HG02938 (cell line): ENCODE measurements around the gene ST7.

ENCODE experiments used
- ATAC-seq: cut with Tn5 transposase; IDR thresholded peaks from one replicate; pipeline ENCODE4 v1.9.1; 2021; ENCODE audit warnings: mild to moderate bottlenecking, moderate library complexity; ENCODE audit not compliant: unreplicated experiment

The ST7 gene

GRCh38 chr7:117051808-117052207, 98.5 kb downstream of the ST7 start:
- no peak for ATAC-seq

GRCh38 chr7:117053432-117053831, 100.1 kb downstream of the ST7 start:
- ATAC-seq, result no peak

GRCh38 chr7:117061751-117062150, 108.5 kb downstream of the ST7 start:
- ATAC-seq, result no peak

- ATAC-seq, result no peak
Measured at GRCh38 chr7:117062300-117062699, 109.0 kb downstream of the ST7 start.

GRCh38 chr7:117064688-117065087, 111.4 kb downstream of the ST7 start:
- no peak for ATAC-seq

- ATAC-seq, result no peak
Measured at GRCh38 chr7:117065571-117066150, 112.4 kb downstream of the ST7 start.

GRCh38 chr7:117066668-117067067, 113.4 kb downstream of the ST7 start:
- ATAC-seq, result peak; percentile 72

- ATAC-seq, result no peak
Measured at GRCh38 chr7:117067340-117067739, 114.0 kb downstream of the ST7 start.

- ATAC-seq, result no peak
Measured at GRCh38 chr7:117068511-117069145, 115.3 kb downstream of the ST7 start.

- ATAC-seq, result peak; percentile 44
Measured at GRCh38 chr7:117069379-117069778, 116.1 kb downstream of the ST7 start.

GRCh38 chr7:117071551-117071950, 118.2 kb downstream of the ST7 start:
- ATAC-seq, result no peak

GRCh38 chr7:117072620-117073118, 119.4 kb downstream of the ST7 start:
- ATAC-seq, result no peak

GRCh38 chr7:117074378-117074777, 121.1 kb downstream of the ST7 start:
- no peak for ATAC-seq

- ATAC-seq, result no peak
Measured at GRCh38 chr7:117075934-117076333, 122.6 kb downstream of the ST7 start.

- ATAC-seq, result no peak
Measured at GRCh38 chr7:117076426-117076943, 123.2 kb downstream of the ST7 start.

- ATAC-seq, result no peak
Measured at GRCh38 chr7:117077658-117078057, 124.4 kb downstream of the ST7 start.

- ATAC-seq, result no peak
Measured at GRCh38 chr7:117082647-117083046, 129.3 kb downstream of the ST7 start.

- no peak for ATAC-seq
Measured at GRCh38 chr7:117083648-117084047, 130.3 kb downstream of the ST7 start.

GRCh38 chr7:117084286-117084685, 131.0 kb downstream of the ST7 start:
- no peak for ATAC-seq

GRCh38 chr7:117085275-117085674, 132.0 kb downstream of the ST7 start:
- ATAC-seq, result no peak

- ATAC-seq, result no peak
Measured at GRCh38 chr7:117085769-117086463, 132.6 kb downstream of the ST7 start.

- no peak for ATAC-seq
Measured at GRCh38 chr7:117086788-117087187, 133.5 kb downstream of the ST7 start.
